IgD-negative memory B cell (primary cell): ENCODE measurements around the gene GRIK3. TPM values are rescaled to one million over a fixed set of nuclear protein-coding genes. Genes with fewer than 3 reads are reported as not detected.

ENCODE experiments used
- H3K27ac Mint-ChIP-seq, 3 donors: one replicate each; pipeline ENCODE4 v1.8.0; 2020 to 2022; ENCODE audit warnings: mild to moderate bottlenecking in 3 of 3, mixed read lengths in 3 of 3, moderate library complexity in 1 of 3
- H3K27me3 Mint-ChIP-seq: one replicate; pipeline ENCODE4 v1.8.0; 2021; ENCODE audit warnings: mixed read lengths
- H3K36me3 Mint-ChIP-seq: one replicate; pipeline ENCODE4 v1.8.0; 2020; ENCODE audit warnings: mild to moderate bottlenecking, mixed read lengths
- H3K4me1 Mint-ChIP-seq, 3 donors: one replicate each; pipeline ENCODE4 v1.8.0; 2020 to 2022; ENCODE audit warnings: mixed read lengths in 3 of 3, mild to moderate bottlenecking in 1 of 3
- H3K4me3 Mint-ChIP-seq, 4 donors: one replicate each; pipeline ENCODE4 v1.8.0; 2020 to 2022; ENCODE audit warnings: mild to moderate bottlenecking in 4 of 4, mixed read lengths in 4 of 4, moderate library complexity in 3 of 4
- H3K9me3 Mint-ChIP-seq, 3 donors: one replicate each; pipeline ENCODE4 v1.8.0; 2020 to 2021; ENCODE audit warnings: mixed read lengths in 3 of 3, mild to moderate bottlenecking in 1 of 3
- polyA plus RNA-seq: library from polyadenylated mRNA; unstranded; fragments of 300-500 nt; fragmentation: Illumina TruSeq; gene quantifications from one replicate; pipeline ENCODE4 v1.2.3, GENCODE V29; 2021

The GRIK3 gene
- polyA plus RNA-seq, 1 donor from 2014 or later = 0.56 TPM

DNA sequence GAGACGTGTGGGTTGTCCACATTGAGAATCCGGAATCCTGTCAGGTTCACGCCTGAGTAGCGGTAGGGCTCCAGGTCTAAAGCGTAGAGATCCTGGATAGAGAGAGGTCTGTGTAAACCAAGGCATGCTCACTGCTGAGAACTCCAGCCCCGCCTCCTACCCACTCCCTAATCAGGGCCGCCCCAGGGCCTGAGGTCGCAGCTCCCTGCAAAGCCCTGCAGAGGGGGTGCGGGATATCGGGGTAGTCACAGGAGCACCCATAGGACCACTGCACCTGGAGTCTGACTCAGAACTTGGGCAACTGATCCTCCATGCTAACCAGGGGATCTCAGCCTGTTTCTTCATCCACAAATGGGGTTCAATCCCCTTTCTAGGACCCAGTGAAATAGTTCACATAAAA lies 174.4 kb downstream of the GRIK3 start:
- no peak overlapping the region for H3K4me3 Mint-ChIP-seq
- peaks cover 15% of the 10 kb centered on the region for H3K27me3 Mint-ChIP-seq
- no peaks in the 10 kb centered on the region for H3K36me3 Mint-ChIP-seq
- H3K9me3 Mint-ChIP-seq = peaks cover 0 to 1% (median 0%) of the 10 kb centered on the region in 3 donors
- H3K4me1 Mint-ChIP-seq = peaks cover 0 to 1% (median 0%) of the 10 kb centered on the region in 3 donors
- no peak overlapping the region for H3K27ac Mint-ChIP-seq

DNA sequence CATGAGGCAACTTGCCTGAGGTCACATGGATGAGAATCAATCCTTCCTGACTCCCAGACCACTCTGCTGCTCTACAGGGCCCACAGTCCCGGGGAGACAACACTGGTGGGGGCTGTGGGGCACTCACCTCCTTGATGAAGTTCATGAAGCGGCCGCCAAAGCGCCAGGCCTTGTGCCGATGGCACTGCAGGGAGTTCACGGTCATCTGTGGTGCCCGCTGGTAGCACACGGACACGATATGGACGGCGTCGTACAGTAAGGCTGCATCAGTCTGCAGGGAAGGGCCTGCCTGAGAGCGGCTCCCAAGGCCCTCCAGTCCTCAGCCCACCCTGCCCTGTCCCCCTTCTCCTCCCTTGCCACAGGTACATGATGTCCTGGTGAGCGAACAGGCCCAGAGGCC lies 175.3 kb downstream of the GRIK3 start:
- Mint-ChIP-seq H3K4me3 (no peak overlapping the region), H3K9me3 (peaks cover 0 to 1% (median 0%) of the 10 kb centered on the region in 3 donors), H3K4me1 (peaks cover 0 to 1% (median 0%) of the 10 kb centered on the region in 3 donors), H3K36me3 (no peaks in the 10 kb centered on the region), H3K27me3 (peaks cover 20% of the 10 kb centered on the region), H3K27ac (no peak overlapping the region)

DNA sequence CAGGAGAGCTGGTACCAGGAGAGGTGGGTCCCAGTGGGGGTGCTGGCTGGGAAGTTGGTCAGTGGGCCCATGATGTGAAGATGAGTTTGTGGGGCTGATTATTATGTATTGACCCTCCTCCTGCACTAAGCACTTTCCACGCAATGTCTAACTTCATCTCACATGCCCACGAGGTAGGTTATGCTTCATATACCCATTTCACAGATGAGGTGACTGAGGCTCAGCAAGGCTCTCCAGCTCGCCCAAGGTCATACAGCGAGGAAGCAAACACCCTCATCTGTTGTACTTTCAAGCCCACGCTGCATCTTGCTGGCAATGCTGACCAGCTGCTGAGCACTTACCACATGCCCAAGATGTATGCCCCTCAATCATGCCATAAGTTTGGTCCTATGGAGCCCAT lies 175.8 kb downstream of the GRIK3 start:
- peaks cover 21% of the 10 kb centered on the region for H3K27me3 Mint-ChIP-seq
- peaks cover 0 to 1% (median 0%) of the 10 kb centered on the region in 3 donors for H3K9me3 Mint-ChIP-seq
- H3K4me1 Mint-ChIP-seq = peaks cover 0 to 1% (median 0%) of the 10 kb centered on the region in 3 donors
- no peaks in the 10 kb centered on the region for H3K36me3 Mint-ChIP-seq
- H3K27ac Mint-ChIP-seq = no peak overlapping the region
- no peak overlapping the region for H3K4me3 Mint-ChIP-seq

DNA sequence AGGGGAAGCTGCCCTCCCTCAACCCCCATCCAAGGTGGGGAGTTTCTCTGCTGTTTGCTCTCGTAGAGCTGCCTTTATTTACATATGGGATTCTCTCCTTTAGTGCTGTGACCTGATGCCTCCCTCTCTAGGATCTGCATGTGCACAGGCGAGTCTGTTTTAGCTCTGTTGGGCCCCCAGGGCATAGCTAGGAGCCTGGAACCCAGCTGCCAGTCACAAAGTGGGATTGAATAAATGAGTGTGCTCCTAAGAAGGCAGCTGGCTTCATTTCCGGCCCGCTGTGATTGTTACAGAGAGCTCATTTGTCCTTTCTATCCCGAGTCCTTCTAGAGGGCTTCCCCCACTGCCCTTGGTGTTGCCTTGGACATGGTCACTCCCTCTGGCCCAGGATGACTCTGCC lies 176.6 kb downstream of the GRIK3 start:
- H3K27me3 Mint-ChIP-seq = peaks cover 16% of the 10 kb centered on the region
- no peak overlapping the region for H3K27ac Mint-ChIP-seq
- H3K4me1 Mint-ChIP-seq = no peaks in the 10 kb centered on the region
- no peaks in the 10 kb centered on the region for H3K36me3 Mint-ChIP-seq
- H3K4me3 Mint-ChIP-seq = no peak overlapping the region
- peaks cover 0 to 1% (median 0%) of the 10 kb centered on the region in 3 donors for H3K9me3 Mint-ChIP-seq

DNA sequence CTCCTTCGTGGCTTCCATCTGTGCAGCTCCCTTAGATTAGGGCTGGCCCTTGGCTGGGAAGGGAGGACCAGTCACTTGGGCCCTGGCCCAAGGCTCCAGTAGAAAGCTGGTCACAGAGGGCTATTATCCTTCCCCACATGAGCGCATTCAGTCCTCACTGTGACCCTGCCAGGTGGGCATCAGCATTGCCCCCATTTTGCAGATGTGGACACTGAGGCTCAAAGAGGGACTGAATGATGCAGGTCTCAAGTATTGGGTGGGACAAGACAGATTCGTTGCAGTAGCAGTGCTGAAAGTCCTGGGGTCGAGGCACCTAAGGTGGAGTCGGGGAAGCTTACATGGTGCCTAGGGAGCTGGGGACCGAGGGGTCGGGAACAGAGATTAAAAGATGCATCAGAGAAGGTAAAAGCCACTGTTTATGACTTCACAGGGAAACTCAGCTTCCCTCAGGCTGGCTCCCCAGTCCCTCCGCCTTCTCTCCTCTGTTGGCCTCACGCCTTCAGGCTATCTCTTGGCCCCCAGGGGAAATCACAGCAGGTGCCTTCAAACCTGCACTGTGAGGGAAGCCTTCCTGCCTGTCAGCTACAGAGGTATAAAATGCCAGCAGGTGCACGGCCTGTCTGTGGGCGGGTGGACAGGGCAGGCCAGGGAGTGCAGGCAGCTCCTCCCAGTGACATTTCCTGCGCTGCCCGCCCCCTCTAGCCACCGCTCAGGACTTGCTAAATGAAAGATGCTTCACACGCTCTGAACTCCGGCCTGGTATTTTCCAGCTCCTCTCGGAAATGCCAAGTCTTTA lies 178.4 kb downstream of the GRIK3 start:
- Mint-ChIP-seq H3K27me3 (peaks cover 26% of the 10 kb centered on the region), H3K4me3 (no peak overlapping the region)

DNA sequence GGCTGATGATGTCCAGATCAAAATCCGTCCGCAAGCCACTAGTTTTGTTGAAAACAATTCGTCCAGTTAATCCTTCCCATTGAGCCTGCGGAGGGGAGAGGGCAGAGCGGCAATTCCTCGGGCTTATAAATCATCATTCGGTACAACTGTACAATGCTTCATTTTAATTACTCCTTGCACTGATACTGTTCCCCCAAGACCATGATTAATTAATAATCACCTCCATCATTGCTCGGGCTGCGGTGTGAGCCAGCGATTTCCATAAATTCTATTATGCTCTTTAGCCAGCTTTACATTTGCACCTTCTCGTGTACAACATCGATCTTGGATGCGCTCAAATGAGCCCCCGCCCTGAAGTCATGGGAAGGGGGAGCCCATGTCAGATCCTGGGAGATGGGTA lies 180.7 kb downstream of the GRIK3 start:
- H3K27ac Mint-ChIP-seq = no peak overlapping the region
- H3K4me3 Mint-ChIP-seq = no peak overlapping the region
- H3K36me3 Mint-ChIP-seq = no peaks in the 10 kb centered on the region
- H3K4me1 Mint-ChIP-seq = no peaks in the 10 kb centered on the region
- peaks cover 0 to 1% (median 0%) of the 10 kb centered on the region in 3 donors for H3K9me3 Mint-ChIP-seq
- peaks cover 35% of the 10 kb centered on the region for H3K27me3 Mint-ChIP-seq

More for the DNA sequence above, 178.4 kb downstream of the GRIK3 start:
- H3K36me3 Mint-ChIP-seq = no peaks in the 10 kb centered on the region
- H3K27ac Mint-ChIP-seq = no peak overlapping the region
- H3K4me1 Mint-ChIP-seq = no peaks in the 10 kb centered on the region
- H3K9me3 Mint-ChIP-seq = peaks cover 0 to 1% (median 0%) of the 10 kb centered on the region in 3 donors

DNA sequence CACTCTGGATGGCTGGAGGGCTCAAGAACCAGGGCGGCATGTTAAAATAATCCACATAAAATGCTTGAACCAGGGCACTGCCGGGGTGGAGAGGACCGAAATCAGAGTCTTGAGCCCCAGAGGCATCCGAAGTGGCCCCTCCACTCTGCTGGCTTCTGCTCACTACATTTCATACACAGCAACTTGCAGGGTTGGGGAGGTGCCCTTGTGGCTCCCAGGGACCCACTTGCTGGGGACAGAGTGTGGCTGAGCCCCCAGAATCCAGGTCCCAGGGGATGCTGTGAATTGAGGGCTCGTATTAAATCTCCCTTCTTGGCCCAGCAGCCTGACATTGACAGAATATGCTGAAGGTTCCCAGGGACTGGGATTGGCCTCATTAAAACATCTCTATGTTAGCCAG lies 181.7 kb downstream of the GRIK3 start:
- Mint-ChIP-seq H3K27me3 (peaks cover 37% of the 10 kb centered on the region), H3K9me3 (no peaks in the 10 kb centered on the region), H3K27ac (no peak overlapping the region), H3K4me3 (no peak overlapping the region), H3K36me3 (no peaks in the 10 kb centered on the region), H3K4me1 (no peaks in the 10 kb centered on the region)

DNA sequence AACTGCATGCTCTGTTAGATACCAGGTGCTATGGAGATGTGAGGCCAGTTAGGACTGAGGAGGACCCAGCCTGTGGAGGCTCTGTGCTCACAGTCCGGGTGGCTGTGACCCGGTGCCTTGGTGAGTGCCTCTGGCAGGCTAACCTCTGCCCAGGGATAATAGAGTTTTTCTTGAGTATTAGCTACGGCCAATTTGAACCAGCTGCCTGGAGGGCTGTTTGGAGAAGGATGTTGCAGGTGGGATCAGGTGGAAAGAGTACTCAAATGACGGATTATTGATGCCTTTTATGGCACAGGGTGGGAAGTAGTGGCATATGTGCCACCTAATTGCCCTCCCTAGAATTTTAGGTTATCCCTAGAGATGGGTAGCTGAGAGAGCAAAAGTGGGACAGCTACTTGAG lies 182.7 kb downstream of the GRIK3 start:
- H3K36me3 Mint-ChIP-seq = no peaks in the 10 kb centered on the region
- H3K27me3 Mint-ChIP-seq = peaks cover 35% of the 10 kb centered on the region
- H3K9me3 Mint-ChIP-seq = no peaks in the 10 kb centered on the region
- no peak overlapping the region for H3K27ac Mint-ChIP-seq
- no peak overlapping the region for H3K4me3 Mint-ChIP-seq
- no peaks in the 10 kb centered on the region for H3K4me1 Mint-ChIP-seq

DNA sequence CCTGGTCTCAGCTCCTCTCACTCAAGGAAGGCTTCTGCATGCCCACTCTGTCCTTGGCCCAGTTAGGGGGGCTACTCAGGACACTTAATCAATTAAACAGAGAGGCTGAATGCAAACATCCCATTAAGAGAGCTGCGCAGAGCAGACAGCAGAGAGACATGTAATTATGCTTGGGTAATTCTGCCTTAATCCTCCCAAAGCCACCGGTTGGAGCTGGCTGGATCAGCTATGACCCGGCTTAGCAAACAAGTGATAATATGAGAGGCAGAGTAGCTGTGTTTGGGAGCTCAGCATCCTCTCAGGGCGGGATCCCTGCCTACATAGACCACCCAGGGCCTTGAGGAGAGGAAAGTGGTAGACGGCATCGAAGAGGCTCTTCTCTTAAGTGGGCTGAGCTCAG lies 183.2 kb downstream of the GRIK3 start:
- Mint-ChIP-seq H3K27me3 (peaks cover 32% of the 10 kb centered on the region), H3K9me3 (no peaks in the 10 kb centered on the region), H3K36me3 (no peaks in the 10 kb centered on the region), H3K27ac (no peak overlapping the region), H3K4me1 (no peaks in the 10 kb centered on the region), H3K4me3 (no peak overlapping the region)

DNA sequence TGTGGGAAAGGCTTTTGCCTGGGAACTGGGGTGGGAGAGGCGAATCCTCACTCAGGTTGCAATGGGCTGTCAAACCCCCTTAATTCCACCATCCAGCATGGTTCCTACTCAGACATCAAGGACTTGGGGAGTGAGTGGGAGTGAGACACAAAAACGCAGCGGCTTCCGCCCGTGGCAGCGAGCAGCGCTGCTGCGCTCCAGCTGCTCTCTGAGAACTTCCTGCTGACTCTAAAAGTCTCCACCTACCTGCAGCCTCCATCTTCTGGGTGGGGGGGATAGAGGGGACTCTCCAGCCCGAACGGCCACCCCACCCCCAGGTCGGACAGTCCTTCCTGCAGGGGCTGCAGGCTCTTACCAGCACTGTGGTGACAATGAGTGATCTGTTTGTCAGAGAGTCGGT lies 184.4 kb downstream of the GRIK3 start:
- Mint-ChIP-seq H3K36me3 (no peaks in the 10 kb centered on the region), H3K4me1 (no peaks in the 10 kb centered on the region), H3K4me3 (no peak overlapping the region), H3K27me3 (peaks cover 32% of the 10 kb centered on the region), H3K27ac (no peak overlapping the region), H3K9me3 (no peaks in the 10 kb centered on the region)

DNA sequence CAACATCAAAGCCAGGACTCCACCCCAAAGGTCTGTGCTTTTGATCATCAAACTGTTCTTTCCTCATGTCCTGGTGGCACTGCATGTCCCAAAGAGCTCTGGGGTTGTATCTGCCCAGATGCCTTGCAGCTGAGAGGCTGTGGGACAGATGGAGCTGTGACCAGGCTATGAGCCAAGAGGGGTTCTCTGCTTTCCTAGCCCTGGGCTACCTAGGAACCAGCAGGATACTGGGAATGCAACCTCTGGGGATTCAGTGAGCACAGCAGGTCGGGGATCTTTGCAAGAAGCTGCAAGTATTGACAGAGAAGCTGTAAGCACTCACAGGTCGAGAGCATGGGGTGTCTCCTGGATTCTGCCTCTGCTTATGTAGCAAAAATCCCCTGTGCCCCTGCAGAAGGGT lies 186.6 kb downstream of the GRIK3 start:
- H3K4me1 Mint-ChIP-seq = no peaks in the 10 kb centered on the region
- no peak overlapping the region for H3K27ac Mint-ChIP-seq
- H3K9me3 Mint-ChIP-seq = no peaks in the 10 kb centered on the region
- H3K4me3 Mint-ChIP-seq = no peak overlapping the region
- H3K36me3 Mint-ChIP-seq = no peaks in the 10 kb centered on the region
- peaks cover 22% of the 10 kb centered on the region for H3K27me3 Mint-ChIP-seq

DNA sequence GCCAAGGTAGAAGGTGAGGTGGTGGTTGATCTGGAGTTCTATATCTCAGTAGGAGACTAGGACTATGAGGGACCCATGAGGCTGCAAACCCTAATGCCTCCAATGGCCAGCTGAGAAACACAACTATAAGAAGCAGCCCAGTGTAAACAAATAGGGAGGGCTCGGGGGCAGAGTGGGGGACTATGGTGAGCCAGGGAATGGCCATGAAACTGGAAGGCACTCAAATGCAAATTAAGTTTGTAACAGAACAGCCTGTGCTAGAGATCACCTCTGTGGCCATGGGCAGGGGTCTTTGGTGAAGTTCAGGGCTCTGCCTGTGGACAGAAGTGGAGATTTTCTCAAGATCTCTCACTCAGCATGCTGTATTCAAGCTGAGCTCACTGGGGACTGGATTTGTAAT lies 187.1 kb downstream of the GRIK3 start:
- Mint-ChIP-seq H3K36me3 (no peaks in the 10 kb centered on the region), H3K4me1 (no peaks in the 10 kb centered on the region), H3K9me3 (no peaks in the 10 kb centered on the region), H3K4me3 (no peak overlapping the region), H3K27me3 (peaks cover 24% of the 10 kb centered on the region), H3K27ac (no peak overlapping the region)

DNA sequence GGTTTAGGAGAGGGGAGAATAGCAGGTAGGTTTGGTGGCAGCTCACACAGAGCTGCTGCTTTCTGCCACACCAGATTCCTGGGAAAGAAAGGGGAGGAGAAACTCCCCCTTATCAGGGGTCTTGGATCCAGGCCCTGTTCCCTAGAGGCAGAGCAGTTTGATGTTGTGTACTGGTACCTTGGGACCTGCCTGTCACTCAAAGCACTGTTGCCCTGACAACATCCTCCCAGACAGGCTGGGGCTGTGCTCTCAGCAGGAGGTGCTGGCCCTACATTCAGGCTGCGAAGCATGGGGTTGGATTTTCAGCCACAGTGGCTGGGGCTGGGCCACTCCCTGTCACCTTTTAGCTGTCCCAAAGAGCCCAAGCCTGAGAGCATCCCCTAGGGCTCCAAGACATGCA lies 188.0 kb downstream of the GRIK3 start:
- no peaks in the 10 kb centered on the region for H3K4me1 Mint-ChIP-seq
- H3K4me3 Mint-ChIP-seq = no peak overlapping the region
- H3K27ac Mint-ChIP-seq = no peak overlapping the region
- no peaks in the 10 kb centered on the region for H3K9me3 Mint-ChIP-seq
- H3K27me3 Mint-ChIP-seq = peaks cover 15% of the 10 kb centered on the region
- H3K36me3 Mint-ChIP-seq = no peaks in the 10 kb centered on the region

DNA sequence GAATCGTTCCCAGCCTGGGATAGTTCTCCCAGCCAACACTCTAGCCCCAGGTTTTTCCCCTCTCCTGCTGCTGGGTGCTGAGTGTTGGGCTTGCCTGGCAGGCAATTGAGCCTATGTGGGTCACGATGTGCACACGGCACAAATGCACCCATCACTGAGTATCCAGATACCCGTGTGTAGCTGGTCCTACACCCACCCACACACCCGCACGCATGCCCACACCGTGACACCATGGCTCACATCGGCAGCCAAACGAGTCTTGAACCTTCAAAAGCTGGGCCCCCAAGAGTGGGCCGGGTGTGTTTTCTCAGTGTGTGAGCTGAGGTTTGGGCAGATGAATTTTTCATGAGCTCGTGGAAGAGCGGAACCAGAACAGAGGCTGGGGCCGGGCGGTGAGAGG lies 188.5 kb downstream of the GRIK3 start:
- H3K36me3 Mint-ChIP-seq = no peaks in the 10 kb centered on the region
- H3K27me3 Mint-ChIP-seq = peaks cover 15% of the 10 kb centered on the region

DNA sequence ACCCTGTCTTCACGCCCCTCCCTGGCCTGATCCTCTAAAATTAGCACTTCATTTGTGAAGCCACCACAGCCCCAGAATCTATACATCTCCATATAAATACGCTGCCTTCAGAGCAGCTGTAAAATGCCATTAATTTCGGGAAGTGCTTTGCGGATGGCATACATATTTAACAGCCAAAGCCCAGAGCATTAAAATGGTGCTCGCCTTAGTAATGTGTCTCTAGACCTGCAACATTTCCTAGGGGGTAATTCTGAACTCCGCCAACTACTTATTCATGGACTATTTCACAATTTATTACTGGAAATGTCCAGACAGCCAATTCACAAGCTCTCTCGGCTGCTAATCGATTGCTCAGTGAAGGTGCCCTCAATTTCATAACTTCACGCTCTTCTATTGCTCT lies 189.4 kb downstream of the GRIK3 start:
- no peaks in the 10 kb centered on the region for H3K36me3 Mint-ChIP-seq
- no peak overlapping the region for H3K27ac Mint-ChIP-seq
- no peak overlapping the region for H3K4me3 Mint-ChIP-seq
- no peaks in the 10 kb centered on the region for H3K9me3 Mint-ChIP-seq
- peaks cover 8% of the 10 kb centered on the region for H3K27me3 Mint-ChIP-seq
- no peaks in the 10 kb centered on the region for H3K4me1 Mint-ChIP-seq

More for the DNA sequence above, 188.5 kb downstream of the GRIK3 start:
- H3K9me3 Mint-ChIP-seq = no peaks in the 10 kb centered on the region
- no peaks in the 10 kb centered on the region for H3K4me1 Mint-ChIP-seq
- no peak overlapping the region for H3K27ac Mint-ChIP-seq
- no peak overlapping the region for H3K4me3 Mint-ChIP-seq

DNA sequence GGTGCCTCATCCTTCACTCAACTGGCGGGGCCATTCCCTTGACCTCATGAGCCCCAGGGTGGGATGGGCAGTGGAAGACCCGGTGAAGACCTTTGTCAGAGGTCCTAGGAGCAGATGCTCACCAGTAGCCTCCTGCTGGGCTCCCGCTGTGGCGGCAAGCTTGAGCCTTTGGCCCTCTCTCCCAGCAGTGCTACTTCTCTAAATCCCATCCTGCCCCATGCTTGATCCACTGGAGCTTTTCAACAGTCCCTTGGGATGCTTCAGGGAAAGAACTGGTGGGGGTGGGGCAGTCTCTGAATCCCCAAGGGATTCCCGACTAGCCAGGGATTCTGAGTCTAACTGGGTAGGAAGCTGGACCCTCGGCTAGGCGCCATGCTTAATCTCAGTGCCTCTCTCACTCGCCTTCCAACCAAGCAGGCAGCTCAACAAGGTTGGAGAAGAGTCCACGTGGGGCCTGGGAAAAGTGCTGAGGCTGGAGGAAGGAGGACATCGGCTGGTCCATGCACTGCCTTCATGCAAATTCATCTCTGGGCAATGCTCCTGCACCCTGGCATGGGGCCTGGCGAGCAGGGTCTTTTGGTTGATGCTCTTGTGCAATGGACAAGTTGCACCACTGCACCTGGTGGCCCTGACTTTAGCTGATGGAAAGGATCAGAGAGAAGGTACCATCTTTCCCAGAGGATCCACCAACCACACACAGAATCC lies 190.3 kb downstream of the GRIK3 start:
- H3K36me3 Mint-ChIP-seq = no peaks in the 10 kb centered on the region
- H3K4me3 Mint-ChIP-seq = no peak overlapping the region
- no peaks in the 10 kb centered on the region for H3K4me1 Mint-ChIP-seq
- H3K27ac Mint-ChIP-seq = no peak overlapping the region
- peaks cover 4% of the 10 kb centered on the region for H3K27me3 Mint-ChIP-seq
- H3K9me3 Mint-ChIP-seq = no peaks in the 10 kb centered on the region
